ENCODE results near the gene SIRT2. TPM values are rescaled to one million over a fixed set of nuclear protein-coding genes. Genes with fewer than 3 reads are reported as not detected.

SIRT2 gene
- 58.4 TPM for total RNA-seq

GRCh38 chr19:38899447-38900201, at the start of gene SIRT2, which contains the start of gene NFKBIB:
TSS of gene SIRT2 (minus strand) at chr19:38899618. CDS start at chr19:38899521, 97 bp downstream.
TSS of gene NFKBIB (plus strand) at chr19:38899969. CDS start at chr19:38900033, 64 bp downstream.

GRCh38 chr19:38930776-38931520, 31.5 kb upstream of the SIRT2 start, which contains the start of gene MRPS12:
TSS of gene MRPS12 (plus strand) at chr19:38930944. CDS start at chr19:38931295, 351 bp downstream.

GRCh38 chr19:38929929-38930775, 30.7 kb upstream of the SIRT2 start, which contains the start of gene SARS2:
TSS of gene SARS2 (minus strand) at chr19:38930763. CDS start at chr19:38930736, 27 bp downstream.

GRCh38 chr19:38877781-38878574, 21.4 kb downstream of the SIRT2 start, which contains the start of gene RINL:
TSS of gene RINL (minus strand) at chr19:38878275. CDS start at chr19:38876742, 1,533 bp downstream.

GRCh38 chr19:38849860-38850435, 49.5 kb downstream of the SIRT2 start, which contains the start of gene HNRNPL:
TSS of gene HNRNPL (minus strand) at chr19:38849986. CDS start at chr19:38849966, 20 bp downstream.

Other genes starting within 250 kb of the SIRT2 start
- 12.4 TPM for gene CAPN12, start 155.1 kb downstream of the SIRT2 start, total RNA-seq
- not detected for gene LGALS7, start 126.1 kb downstream of the SIRT2 start, total RNA-seq
- gene LGALS7B, start 110.4 kb downstream of the SIRT2 start, total RNA-seq = 1.2 TPM
- 0.53 TPM for gene LGALS4, start 86.7 kb downstream of the SIRT2 start, total RNA-seq
- gene ECH1, start 67.8 kb downstream of the SIRT2 start, total RNA-seq = 96.1 TPM
- gene HNRNPL, start 49.6 kb downstream of the SIRT2 start, total RNA-seq = 311 TPM
- gene RINL, start 21.3 kb downstream of the SIRT2 start, total RNA-seq = 10.0 TPM
- gene NFKBIB, start 351 bp upstream of the SIRT2 start, total RNA-seq = 11.9 TPM
- 0.29 TPM for gene CCER2, start 12.6 kb upstream of the SIRT2 start, total RNA-seq
- gene SARS2, start 31.1 kb upstream of the SIRT2 start, total RNA-seq = 33.7 TPM
- gene MRPS12, start 31.3 kb upstream of the SIRT2 start, total RNA-seq = 33.2 TPM
- gene FBXO17, start 76.1 kb upstream of the SIRT2 start, total RNA-seq = 67.2 TPM
- 2.7 TPM for gene FBXO27, start 132.9 kb upstream of the SIRT2 start, total RNA-seq
- gene ACP7, start 184.8 kb upstream of the SIRT2 start, total RNA-seq = 0.23 TPM
- gene PAK4, start 226.2 kb upstream of the SIRT2 start, total RNA-seq = 38.0 TPM